ENCODE results near the gene METTL16.

The METTL16 gene

DNA sequence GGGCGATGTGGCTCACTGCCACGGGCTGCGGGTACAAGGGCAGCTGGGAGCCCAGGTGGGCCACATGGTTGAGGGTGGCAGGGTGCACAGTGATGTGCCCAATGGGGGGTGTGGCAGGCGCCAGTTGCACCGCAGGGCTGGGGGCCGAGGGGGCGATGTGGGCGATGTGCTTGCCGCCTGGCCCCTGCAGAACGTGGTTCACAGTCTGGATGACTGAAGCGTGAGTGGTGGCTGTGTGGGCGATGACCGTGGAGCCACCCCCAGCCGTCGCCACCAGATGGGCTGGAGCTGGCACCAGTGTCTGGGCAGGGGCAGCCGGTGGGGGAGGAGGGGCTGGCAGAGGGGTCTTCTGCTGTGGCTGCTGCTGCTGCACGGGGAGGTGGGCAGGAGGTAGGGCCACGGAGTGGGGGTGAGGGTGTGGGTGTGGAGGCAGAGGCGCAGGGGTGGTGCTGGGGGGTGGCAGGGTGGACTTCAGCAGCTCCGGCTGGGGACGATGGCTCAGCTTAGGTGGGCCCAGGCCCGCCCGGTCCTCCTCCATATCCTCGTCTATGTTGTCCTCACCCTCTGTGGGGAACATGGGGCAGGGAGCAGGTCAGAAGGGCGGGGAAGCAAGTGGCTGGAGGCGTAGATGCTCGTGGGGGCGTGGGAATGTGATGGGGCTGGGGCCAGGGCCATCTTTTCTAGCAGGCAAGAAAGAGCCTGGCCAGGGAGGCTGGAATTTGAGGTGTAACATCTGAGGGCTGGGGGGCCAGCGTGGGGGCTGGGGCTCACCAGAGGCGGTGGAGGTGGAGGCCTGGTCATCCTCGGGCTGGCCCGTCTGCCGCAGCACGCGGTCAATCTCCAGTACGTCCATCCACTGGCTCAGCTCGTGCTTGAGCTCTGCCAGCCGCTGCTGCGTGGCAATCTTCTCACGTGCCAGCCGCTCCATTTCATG, 124.3 kb downstream of the METTL16 start:
- Mint-ChIP-seq H3K4me1 (peaks cover 87% of the 10 kb centered on the region), H3K27me3 (ENCODE audit: low read depth, poor library complexity) (peaks cover 2% of the 10 kb centered on the region), H3K27ac (no peak overlapping the region), H3K9me3 (no peaks in the 10 kb centered on the region), H3K36me3 (ENCODE audit: low read depth) (peaks cover 10% of the 10 kb centered on the region), H3K4me3 (no peak overlapping the region)
- TF ChIP-seq, protein P1, sequence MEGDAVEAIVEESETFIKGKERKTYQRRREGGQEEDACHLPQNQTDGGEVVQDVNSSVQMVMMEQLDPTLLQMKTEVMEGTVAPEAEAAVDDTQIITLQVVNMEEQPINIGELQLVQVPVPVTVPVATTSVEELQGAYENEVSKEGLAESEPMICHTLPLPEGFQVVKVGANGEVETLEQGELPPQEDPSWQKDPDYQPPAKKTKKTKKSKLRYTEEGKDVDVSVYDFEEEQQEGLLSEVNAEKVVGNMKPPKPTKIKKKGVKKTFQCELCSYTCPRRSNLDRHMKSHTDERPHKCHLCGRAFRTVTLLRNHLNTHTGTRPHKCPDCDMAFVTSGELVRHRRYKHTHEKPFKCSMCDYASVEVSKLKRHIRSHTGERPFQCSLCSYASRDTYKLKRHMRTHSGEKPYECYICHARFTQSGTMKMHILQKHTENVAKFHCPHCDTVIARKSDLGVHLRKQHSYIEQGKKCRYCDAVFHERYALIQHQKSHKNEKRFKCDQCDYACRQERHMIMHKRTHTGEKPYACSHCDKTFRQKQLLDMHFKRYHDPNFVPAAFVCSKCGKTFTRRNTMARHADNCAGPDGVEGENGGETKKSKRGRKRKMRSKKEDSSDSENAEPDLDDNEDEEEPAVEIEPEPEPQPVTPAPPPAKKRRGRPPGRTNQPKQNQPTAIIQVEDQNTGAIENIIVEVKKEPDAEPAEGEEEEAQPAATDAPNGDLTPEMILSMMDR (IDR thresholded peaks at IDR 0.05) = no peak
- no peak for DNase-seq

DNA sequence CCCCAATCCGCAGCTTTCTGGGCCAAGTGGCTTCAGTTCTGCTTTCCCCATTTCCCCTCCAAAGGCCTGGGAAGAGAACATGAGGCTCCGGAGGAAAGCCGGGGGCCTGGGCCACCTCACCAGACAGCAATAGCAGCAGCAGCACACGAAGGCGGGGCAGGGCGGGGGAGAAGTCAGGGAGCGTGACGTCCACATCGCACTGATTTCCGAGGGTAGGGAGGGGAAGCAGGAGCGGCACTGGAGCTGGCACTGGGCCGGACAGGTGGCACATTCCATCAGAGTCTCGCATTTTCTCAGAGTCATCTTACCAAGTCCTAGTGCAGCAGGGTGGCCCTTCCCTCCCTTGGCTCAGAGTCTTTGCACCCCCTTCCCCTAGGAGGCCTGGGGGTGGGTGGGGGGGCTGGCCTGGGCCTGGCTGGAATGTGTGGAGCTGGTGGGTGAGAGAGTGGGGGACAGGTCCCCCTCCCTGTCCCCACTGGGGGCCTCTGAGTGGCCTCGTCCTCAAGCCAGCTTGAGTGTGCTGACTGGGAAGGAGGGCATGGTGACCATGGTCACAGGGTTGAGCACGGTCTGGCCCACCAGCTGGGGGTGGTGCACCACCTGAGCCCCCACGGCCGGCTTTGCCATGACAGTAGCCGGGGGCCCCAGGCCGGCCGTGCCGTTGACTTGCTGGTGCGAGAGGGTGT, 125.1 kb downstream of the METTL16 start:
- Mint-ChIP-seq H3K4me1 (peaks cover 79% of the 10 kb centered on the region), H3K36me3 (ENCODE audit: low read depth) (peaks cover 10% of the 10 kb centered on the region), H3K4me3 (no peak overlapping the region), H3K9me3 (no peaks in the 10 kb centered on the region), H3K27me3 (ENCODE audit: low read depth, poor library complexity) (no peaks in the 10 kb centered on the region), H3K27ac (no peak overlapping the region)
- TF ChIP-seq, protein P1 (IDR thresholded peaks at IDR 0.05) = no peak
- DNase-seq = no peak

DNA sequence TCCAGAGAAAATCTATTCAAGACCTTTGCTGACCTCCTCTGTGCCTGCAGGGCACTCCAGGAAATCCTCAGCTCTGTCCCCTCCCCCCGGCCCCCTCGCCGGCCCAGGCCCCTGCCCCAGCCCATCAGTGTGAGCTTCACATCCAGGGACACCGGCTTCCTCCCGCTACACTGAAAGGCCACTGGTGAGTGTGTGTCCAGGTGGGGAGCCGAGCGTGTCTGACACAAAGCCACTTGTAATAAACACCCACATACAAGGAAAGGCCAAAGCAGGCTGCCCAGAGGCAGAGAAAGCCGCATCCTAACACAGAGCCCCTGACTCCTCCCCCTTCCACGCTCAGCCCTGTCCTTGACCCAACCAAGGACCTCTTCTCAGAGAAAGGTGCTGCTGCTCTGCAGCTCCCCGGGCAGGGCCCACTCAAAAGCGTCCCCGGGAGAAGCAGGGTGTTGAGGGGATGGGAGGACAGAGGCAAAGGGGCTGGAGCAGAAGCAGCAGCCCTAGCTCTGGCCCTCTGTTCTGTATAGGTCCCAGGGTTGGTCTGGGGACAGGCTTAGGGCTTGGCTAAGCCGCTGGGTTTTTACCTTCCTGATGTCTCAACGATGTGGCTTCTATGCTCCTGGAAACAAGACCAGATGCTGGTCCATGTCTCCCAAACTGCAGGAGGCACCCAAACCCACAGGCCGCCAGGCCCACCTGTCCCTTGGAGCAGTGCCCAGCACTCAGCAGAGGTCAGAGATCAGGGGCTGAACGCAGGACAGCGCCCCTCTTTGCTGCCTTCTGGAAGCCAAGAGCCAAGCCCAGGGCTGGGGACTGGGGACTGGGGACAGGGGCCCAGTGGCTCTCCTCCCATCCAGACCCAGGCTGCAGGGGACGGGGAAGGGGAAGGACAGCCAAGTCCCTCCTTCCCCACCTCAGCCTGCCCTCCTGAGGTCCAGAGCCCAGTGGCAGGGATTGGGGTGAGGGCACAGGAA, 126.2 kb downstream of the METTL16 start:
- Mint-ChIP-seq H3K4me1 (peaks cover 72% of the 10 kb centered on the region), H3K9me3 (no peaks in the 10 kb centered on the region), H3K27me3 (ENCODE audit: low read depth, poor library complexity) (no peaks in the 10 kb centered on the region), H3K4me3 (peak overlapping the region; percentile 13), H3K27ac (peak overlapping the region; percentile 85), H3K36me3 (ENCODE audit: low read depth) (peaks cover 10% of the 10 kb centered on the region)
- no peak for DNase-seq
- TF ChIP-seq, protein P1 (IDR thresholded peaks at IDR 0.05) = no peak

DNA sequence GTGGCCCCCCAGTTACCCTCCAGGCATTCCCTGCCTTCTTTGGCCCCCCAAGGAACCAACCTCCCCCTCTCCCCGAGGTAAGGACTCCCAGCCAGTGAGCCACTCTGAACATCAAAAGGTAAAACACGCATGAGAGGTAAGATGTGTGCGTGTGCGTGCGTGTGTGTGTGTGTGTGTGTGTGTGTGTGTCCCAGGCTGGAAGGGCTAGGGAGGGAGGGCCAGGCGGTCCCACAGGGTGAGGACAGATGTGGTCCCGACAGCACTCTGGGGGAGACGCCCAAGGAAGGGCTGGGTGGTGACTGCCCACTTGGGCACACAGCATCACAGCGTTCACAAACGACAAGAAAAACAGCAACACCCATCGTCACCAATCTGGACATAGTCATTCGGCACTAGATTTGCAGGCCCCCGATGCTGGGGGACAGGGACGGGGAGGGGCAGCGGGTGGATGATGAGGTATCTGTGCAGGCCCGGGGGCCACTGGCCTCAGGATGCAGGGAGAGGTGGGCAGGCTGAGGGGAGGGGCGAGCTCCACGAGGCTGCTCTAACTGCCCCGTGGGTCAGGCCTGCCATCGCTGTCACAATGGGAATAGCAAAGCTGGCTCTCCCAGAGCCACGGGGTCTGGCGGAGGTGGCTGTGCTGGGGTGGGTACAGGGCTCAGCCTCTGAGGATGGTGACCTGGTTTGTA, 127.1 kb downstream of the METTL16 start:
- Mint-ChIP-seq H3K4me3 (peak overlapping the region; percentile 34), H3K36me3 (ENCODE audit: low read depth) (peaks cover 10% of the 10 kb centered on the region), H3K9me3 (no peaks in the 10 kb centered on the region), H3K4me1 (peaks cover 62% of the 10 kb centered on the region), H3K27me3 (ENCODE audit: low read depth, poor library complexity) (no peaks in the 10 kb centered on the region), H3K27ac (peak overlapping the region; percentile 82)
- TF ChIP-seq, protein P1 (IDR thresholded peaks at IDR 0.05) = no peak
- no peak for DNase-seq

DNA sequence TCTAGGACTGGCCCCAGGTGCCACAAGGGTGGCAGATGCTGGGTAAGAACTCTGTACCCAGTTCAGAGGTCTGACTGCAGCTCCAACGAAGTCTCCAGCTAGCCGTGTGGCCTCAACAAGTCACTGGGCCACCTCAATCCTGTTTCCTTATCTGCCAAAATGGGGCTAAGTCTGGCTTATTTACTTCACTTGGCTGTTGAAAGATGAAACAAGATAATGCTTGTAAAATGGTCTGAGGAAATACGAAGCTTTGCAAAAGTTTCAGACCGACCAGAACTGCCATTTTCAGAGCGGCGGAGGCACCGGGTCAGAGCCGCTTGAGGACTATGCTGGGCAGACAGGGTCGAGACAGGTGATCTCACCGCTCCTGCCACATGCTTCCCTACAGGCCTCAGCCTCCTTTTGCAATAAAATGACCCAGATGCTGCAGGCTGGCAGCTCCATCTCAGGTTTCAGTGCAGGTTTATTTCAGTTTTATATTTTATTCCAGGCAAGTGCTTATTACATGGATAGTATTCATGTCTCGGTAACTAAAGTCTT, 128.0 kb downstream of the METTL16 start:
- no peak for DNase-seq
- H3K4me3 Mint-ChIP-seq = peak overlapping the region; percentile 65
- H3K4me1 Mint-ChIP-seq = peaks cover 59% of the 10 kb centered on the region
- TF ChIP-seq, protein P1 (IDR thresholded peaks at IDR 0.05) = no peak
- no peaks in the 10 kb centered on the region for H3K27me3 Mint-ChIP-seq (ENCODE audit: low read depth, poor library complexity)
- H3K27ac Mint-ChIP-seq = peak overlapping the region; percentile 82
- no peaks in the 10 kb centered on the region for H3K9me3 Mint-ChIP-seq
- H3K36me3 Mint-ChIP-seq (ENCODE audit: low read depth) = peaks cover 8% of the 10 kb centered on the region

Measured in nephron progenitor cell (in vitro differentiated cells).